ENCODE data around the gene ZNF598.

DNA sequence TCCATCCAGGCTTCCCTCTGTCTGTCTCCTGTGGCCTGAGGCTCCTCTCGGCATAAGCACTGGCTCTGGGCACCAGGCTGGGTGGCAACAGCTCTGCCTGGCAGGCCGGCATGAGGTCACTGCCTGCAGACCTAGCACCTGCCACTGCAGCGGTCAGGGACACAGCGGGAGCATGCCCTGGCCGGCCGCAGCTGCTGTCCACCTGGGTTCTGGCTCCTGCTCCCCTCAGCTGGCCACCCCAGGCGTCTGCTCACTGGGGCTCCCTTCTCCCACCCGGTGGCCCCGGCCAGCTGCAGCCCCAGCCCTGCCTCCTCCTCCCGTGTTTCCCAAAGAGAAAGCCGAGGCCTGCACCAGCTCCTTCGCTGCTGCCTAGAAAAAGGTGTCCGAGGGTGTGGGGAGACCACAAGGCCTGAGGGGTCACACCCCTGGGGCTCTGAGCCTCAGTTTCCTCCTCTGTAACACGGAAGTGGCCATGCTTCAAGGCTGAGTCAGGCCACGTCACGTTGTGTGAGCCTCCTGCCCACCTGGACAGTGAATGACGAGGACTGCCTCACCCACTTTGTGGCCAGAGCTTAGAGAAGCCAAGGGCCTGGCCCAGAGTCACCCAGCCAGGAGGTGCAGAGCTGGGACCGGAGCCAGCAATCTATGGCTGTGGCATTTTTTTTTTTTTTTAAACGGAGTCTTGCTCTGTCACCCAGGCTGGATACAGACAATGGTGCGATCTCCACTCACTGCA lies 31.3 kb upstream of the ZNF598 start:
- TF ChIP-seq, protein P1, sequence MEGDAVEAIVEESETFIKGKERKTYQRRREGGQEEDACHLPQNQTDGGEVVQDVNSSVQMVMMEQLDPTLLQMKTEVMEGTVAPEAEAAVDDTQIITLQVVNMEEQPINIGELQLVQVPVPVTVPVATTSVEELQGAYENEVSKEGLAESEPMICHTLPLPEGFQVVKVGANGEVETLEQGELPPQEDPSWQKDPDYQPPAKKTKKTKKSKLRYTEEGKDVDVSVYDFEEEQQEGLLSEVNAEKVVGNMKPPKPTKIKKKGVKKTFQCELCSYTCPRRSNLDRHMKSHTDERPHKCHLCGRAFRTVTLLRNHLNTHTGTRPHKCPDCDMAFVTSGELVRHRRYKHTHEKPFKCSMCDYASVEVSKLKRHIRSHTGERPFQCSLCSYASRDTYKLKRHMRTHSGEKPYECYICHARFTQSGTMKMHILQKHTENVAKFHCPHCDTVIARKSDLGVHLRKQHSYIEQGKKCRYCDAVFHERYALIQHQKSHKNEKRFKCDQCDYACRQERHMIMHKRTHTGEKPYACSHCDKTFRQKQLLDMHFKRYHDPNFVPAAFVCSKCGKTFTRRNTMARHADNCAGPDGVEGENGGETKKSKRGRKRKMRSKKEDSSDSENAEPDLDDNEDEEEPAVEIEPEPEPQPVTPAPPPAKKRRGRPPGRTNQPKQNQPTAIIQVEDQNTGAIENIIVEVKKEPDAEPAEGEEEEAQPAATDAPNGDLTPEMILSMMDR (IDR thresholded peaks at IDR 0.05): no peak
- TF ChIP-seq POLR2A (IDR thresholded peaks at IDR 0.05): no peak

All from breast epithelium (tissue), 3 donors.